Stimulated activated CD8-positive, alpha-beta memory T cell treated with anti-CD3 and anti-CD28 coated beads, Interleukin-15, amount 100 ng/mL, for 24 hours (primary cell): Measurements from ENCODE around the gene LIPM.

Experiments used
- DNase-seq: peaks from one replicate; pipeline ENCODE4 v3.0.0-alpha.2; 2020; ENCODE audit warnings: low read depth

The LIPM gene, protein sequence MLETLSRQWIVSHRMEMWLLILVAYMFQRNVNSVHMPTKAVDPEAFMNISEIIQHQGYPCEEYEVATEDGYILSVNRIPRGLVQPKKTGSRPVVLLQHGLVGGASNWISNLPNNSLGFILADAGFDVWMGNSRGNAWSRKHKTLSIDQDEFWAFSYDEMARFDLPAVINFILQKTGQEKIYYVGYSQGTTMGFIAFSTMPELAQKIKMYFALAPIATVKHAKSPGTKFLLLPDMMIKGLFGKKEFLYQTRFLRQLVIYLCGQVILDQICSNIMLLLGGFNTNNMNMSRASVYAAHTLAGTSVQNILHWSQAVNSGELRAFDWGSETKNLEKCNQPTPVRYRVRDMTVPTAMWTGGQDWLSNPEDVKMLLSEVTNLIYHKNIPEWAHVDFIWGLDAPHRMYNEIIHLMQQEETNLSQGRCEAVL

DNA sequence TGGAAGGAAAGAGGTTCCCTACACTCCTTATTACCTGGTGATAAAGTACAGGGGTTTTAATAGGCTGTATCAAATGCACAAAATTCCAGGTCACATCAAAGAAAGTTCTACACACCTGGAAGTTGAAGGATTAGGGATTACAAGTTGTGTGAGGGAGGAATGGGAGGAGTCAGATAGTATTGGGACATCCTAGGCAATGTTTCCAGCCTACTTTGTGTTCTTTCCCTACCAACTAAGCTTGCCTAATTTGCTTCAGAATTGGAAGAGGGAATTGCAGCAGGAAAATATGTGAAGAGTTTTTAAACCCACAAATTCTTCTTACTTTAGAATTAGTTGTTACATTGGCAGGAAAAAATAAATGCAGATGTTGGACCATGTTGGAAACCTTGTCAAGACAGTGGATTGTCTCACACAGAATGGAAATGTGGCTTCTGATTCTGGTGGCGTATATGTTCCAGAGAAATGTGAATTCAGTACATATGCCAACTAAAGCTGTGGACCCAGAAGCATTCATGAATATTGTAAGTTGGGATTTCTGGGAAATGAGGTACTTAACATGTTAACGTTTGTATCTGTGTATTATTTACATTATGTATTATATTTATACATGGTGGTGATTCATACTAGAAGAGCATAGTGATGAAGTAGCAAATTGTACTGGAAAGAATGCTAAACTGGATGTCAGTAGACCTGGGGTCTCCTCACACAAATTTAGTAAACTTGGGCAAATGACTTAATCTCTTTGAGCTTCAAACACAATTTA lies at the start of gene LIPM:
Gene LIPM (plus strand): TSS at position 208 of the 763 bp plus-strand sequence. CDS start 167 bp downstream, at position 375.
- DNase-seq: no peak

DNA sequence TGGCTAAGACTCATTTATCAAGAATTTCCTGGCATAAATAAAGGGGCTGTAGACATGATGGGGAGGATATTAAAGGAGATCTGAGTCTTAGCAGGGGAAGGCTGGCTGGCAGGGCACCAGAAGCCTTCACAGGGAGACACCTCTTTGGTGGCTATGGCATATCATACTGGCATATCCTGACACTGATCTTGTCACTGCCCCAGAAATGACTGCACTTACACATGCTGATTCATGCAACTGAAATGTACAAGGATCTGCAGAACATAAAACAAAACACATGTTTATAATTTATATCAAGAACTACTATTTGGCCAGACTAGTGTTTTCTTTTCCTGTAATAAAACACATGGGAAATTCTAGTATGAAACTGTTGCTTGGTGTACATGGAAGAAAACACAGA lies 48.2 kb upstream of the LIPM start:
- no peak for DNase-seq

DNA sequence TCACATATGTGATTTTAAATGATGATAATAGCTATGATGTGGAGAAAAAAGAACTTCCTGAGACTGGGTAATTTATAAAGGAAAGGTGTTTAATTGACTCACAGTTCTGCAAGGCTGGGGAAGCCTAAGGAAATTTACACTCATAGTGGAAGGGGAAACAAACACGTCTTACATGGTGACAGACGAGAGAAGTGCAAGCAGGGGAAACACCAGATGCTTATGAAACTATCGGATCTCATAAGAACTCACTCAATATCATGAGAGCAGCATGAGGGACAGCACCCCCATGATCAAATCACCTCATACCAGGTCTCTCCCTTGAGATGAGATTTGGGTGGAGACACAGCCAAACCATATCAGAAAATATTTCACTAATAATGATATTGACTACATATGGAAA lies 46.8 kb upstream of the LIPM start:
- no peak for DNase-seq

DNA sequence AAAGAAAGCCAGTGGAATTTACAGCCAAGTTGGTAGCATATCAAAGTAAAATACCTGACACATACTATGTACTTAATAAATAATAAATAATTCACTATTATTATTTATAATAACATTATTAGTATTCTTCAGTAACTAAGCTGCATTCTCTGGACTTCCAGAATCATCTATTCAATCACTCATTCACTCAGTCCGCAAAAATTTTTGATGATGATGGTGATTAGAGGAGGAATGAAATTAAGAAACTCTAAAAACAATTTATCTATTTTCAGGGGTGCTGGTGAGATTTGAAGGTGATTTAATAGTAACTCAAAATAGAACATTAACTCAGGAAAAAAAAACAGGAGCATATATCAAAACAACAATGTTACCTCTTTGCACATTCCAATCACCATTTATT lies 45.9 kb upstream of the LIPM start:
- no peak for DNase-seq

DNA sequence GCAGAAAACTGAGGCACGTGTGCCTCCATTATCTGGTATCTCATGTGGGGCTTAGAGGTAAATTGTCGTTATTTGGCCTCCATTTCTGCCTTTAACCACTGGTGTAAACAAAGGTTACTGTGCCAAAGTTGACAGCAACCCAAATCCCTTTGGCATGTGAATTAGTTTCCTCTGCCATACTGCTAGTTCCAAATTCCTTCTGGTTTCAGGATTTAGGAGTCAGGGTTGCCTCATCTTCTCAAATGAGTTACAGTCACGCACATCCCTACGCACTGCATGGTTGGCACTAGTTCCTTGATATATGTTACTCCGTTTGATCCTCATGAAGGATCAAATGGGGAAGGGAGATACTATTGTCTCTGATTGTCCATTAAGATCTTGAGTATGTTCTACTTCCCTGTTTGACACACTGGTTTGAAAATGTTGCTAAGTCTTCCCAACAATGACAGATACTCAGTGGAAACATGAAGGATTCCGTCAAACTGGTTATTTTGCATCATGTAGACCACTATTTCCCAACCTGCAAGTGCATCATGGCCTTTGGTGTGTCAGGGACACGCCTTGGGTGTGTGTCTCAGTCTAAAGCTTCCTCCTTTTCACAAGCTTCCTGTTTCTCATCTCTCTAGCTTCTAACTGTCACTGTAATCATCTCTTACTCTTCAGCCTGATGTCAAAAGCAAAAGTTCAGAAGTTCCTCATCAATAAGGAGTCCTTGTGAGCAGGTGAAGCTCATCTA lies 43.0 kb upstream of the LIPM start, which contains the start of gene LIPN:
Gene LIPN (plus strand): TSS at position 655 of the 736 bp plus-strand sequence. CDS start 1,386 bp downstream, outside the sequence.
- DNase-seq: no peak

DNA sequence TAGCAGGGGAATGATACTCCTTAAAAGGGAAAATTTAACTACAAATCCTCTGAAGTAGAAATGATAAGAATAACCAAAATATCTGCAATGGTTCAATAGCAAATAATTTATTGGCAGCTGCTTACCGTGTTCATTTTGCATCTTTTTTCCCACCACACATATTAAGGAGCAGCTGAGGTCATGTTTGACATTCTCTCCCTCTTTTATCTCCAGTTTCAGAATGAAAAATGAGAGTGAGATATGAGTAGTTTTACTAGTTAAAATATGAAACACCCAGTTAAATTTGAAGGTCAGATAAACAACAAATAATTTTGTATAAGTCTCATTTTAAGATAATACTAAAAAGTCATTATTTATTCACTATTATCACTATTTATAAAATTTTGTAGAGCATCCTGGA lies 39.6 kb upstream of the LIPM start:
- no peak for DNase-seq

DNA sequence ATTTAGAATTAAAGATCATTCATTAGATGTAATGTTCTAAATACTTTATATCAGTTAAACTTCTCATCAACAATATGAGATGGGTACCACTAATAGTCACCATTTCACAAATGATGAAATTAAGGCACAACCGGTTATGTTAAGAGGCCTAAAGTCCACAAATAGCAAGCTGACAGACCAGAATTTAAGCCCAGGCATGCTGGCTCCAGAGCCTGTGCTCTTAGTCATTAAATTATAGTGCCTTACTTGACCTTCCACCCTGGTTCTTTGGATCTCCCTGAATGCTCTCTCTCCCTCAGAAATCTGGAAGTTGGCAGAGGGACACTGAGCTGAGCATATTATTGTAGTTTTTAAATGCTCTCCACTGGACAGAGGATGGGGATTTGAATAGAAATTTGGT lies 39.1 kb upstream of the LIPM start:
- no peak for DNase-seq

DNA sequence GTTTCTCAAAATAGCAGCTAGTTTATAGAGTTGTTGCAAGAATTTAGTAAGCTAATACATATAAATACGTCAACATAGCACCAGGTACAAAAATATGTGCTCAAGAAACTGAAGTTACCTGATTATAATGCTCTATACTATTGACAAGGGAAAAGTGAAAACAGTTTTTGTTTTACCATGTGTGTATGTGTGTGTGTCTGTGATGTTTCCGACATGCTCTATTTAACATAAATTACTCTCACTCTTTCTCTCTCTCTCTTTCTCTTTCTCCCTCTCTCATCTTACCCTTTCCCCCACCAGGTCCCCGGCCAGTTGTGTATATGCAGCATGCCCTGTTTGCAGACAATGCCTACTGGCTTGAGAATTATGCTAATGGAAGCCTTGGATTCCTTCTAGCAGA lies 38.4 kb upstream of the LIPM start:
- no peak for DNase-seq

DNA sequence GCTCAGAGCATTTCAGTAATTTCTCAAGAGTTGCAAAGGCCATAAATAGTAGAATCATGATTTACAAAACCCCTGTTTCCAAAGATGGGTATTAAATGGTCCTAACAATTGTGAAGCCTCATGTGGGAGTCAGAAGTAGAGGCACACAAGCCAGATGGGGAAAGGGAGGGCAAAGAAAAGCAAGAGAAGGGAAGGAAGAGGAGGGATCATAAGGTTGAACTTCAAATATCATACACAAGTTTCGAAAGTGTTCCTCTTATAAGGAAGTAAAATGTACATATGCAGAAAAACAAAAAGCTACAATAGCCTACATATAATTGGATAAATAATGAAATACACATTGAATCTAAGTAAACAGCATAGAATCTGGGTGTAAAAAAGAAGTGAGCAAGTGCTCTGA lies 36.7 kb upstream of the LIPM start:
- no peak for DNase-seq

DNA sequence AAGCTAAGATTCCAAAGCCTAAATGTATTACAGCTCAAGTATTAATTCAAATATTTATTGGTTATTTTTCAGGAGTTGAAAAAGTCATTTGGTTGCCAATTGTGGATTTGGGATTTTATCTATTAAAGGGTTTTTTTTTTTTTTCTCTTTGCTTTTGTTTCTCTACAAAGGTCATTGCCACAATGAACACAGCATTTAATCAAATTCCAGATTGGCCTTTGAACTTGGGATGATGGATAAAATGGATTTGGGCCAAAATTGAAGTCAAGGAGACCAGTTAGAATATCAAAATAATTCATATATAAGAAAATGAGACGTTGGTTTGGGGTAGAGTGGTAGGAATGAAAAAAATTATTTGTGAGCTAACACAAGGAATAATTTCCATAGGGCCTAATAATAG lies 33.1 kb upstream of the LIPM start:
- DNase-seq: no peak

DNA sequence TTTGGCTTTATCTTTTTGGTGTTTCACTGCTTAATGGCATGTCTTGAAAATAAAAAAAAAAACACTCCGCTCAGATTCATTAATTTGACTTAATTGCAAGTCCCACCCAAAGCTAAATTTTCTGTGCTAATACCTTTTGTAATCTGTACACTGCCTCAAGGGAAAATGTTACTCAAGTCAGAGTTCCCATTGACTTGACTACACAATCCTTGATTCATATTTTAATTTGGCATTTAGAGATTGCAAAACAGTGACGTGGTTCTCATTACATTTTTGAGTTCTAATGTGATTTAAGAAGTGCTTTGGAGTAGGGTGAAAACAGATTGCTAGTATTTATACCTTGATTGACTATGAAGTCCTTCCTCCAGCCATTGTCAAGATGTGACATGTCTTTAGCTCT lies 21.3 kb upstream of the LIPM start:
- DNase-seq: no peak

DNA sequence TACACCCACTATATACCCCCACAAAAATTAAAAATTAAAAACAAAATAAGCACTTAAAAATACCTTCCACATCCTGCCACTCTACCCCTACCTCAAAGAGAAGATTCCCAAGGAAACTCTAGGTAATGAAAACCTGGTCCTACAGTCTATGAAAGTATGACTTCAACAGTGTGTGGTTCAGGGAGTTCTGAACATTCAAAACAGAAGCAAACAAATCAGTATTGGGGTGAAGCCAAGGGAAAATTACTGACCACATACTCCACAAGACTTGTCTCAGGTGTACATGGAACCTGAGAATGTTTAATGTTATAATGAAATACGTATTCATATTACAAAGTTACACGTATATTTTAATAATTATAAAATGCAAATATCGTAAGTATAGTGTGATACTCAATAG lies 20.3 kb upstream of the LIPM start:
- no peak for DNase-seq

DNA sequence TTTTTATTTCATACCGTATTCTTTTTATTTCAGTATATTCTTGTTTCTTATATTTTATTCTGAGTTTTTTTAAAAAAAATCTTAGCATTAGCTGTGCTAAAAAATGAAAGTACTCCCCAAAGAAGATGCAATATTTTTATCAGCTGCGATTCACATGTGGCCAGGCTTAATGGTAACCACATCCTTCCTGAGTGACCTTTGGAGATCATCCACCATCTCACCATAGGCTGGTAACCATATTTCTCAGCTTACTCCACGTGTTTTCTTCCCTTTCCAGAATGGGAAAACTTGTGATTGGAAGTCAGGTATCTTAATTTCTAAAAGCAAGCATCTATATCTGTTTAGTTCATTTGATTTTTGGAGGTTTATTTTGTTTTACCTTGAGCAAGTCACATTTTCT lies 18.8 kb upstream of the LIPM start:
- DNase-seq: no peak

DNA sequence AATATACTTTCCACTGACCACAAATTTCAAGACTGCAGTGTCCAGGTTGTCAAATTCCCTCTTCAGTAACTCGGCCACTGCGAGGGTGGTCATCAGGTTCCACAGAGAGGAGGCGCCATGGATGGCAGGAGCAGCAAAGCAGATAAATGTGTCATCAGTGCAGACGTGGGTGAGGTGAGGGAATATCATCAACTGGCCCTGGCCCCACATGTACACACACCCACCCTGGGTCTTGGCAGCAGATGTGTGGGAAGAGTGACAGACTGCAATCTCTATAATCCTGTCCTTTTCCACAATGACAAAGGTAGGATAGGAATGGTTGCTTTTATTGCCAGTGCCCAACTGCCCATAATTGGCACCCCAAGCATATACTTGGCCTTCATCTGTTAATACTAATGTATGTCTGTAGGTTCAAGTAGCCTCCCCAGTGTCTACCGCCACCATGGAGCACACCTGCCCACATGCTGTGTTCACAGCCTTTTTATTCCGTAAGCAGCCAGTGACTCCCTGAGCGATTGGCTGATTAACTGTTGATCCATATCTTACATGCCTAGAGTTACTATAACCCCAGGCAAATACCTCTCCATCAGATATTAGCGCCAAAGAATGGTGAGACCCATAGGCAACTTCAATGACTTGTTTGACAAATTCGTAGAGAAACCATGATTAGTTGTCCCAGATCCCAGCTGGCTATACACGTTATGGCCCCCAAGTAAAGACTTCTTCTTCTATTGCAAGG lies 16.3 kb upstream of the LIPM start:
- no peak for DNase-seq

DNA sequence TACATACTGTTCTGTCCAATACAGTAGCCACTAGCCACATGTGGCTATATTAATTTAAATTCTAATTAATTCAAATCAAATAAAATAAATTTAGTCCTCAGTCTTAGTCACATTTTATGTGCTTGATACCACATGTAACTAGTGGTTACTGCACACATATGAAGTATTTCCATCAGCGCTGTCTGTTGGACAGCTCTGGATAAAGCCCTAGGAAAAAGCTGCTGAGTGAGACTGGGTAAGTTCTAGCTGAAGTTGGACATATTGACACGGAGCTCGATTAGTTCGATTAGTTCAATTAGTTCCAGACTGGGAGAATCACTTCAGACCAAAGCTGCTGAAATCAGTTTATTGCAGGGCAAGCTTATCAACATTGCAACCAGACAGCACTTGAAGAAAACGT lies 15.1 kb upstream of the LIPM start:
- DNase-seq: no peak

DNA sequence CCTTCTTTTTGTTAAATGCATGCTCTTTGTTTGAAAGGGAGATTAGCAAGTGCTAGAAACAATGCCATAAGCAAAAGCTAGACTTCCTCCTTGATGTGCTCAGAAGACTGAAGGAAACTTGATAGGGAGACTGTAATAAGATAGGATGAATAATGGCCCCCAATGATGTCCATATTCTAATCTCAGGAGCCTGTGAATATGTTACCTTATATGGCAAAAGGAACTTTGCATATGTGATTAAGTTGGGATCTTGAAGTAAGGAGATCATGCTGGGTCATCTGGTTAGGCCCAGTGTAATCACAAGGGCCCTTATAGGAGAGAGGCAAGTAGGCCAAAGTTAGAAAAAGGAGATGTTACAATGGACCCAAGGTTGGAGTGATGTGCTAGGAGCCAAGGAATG lies 13.6 kb upstream of the LIPM start:
- no peak for DNase-seq

DNA sequence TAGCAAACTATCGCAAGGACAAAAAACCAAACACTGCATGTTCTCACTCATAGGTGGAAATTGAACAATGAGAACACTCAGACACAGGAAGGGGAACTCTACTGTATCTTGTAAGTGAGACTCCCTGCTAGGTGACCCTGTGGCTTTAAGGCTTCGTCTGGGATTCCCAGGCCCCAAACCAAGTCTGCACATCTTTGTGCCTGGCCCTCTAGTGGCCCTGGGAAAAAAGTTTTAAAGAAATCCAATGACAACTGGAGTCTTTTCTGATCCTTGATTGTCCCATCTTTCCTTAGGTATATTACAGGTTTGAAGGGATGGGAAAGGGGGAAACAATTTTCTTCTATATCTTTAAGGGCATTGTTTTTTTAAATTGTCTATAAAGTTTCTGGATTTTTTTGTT lies 10.6 kb upstream of the LIPM start:
- no peak for DNase-seq

DNA sequence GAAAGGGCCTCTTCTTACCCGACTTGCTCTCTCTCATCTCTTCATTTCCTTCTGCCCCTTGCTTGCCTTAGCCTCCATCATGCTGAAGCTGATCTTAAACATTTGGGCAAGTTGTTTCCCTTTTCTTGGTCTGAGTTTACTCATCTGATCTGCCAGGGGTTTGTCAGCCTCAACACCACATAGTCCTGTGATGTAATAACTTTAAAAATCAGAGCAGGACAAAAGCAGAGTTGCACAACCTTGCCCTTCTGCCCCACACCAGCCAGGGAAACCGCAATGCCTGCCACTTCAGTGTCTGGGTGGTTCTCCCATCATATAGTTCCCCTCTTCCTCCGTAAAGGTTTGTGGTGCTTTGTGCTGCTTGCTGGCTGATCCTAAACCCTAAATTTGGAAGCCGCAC lies 9.9 kb upstream of the LIPM start:
- no peak for DNase-seq

DNA sequence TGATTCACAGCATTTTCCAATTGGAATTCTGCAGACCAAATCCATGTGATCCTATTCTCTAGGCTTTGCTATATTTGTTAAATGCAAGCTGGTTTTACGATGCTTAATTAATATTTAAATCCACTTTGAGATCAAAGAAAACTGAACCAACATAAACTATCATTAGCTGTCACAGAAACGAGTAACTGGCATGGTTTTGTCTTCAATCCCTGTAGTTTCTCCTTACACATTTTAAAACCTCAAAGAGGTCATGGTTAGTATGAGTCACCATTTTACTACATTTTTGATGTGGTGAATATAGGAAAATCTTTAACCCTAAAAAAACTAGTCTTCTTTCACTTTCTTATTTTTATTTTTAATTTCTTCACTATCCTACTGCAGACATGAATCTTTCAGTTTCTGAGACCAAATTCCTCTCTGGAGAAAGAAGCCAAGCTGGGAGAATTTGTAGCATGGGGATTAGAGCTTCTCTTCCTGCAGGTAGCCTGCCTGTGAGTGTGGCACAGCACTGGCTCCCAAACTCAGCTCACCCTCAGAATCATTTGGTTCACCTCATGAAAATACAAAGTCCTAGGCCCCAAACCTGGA lies 8.7 kb upstream of the LIPM start:
- no peak for DNase-seq

DNA sequence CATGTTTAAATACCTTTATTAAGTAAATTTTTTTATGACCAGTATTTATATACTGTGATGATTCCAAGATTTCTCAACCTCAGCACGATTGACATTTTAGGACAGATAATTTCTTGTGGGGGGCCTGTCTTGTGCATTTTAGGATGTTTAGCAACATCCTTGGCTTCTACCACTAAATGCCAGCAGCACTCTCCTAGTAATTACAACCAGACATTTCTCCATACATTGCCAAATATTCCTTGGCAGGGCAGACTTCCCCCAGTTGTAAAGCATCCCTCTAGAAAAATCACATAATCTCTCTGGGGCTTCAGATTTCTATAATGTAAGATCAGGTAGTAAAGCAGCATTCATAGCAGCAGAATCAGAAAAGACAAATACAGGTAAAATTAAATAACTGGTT lies 7.8 kb upstream of the LIPM start:
- no peak for DNase-seq
